ENCODE measurements around the gene OR2V1. TPM values are rescaled to one million over a fixed set of nuclear protein-coding genes. Genes with fewer than 3 reads are reported as not detected.
"Not testable (repeated sequence)": the region's sequence is repeated elsewhere in the genome, so short reads cannot be mapped to it uniquely, and the experiment has no call there.

The OR2V1 gene
- total RNA-seq: not detected
- not detected for polyA plus RNA-seq (ENCODE audit: insufficient read depth, low read depth, low replicate concordance)
- long read RNA-seq, donor 1: 0 reads
- long read RNA-seq, donor 2: 0 reads

DNA sequence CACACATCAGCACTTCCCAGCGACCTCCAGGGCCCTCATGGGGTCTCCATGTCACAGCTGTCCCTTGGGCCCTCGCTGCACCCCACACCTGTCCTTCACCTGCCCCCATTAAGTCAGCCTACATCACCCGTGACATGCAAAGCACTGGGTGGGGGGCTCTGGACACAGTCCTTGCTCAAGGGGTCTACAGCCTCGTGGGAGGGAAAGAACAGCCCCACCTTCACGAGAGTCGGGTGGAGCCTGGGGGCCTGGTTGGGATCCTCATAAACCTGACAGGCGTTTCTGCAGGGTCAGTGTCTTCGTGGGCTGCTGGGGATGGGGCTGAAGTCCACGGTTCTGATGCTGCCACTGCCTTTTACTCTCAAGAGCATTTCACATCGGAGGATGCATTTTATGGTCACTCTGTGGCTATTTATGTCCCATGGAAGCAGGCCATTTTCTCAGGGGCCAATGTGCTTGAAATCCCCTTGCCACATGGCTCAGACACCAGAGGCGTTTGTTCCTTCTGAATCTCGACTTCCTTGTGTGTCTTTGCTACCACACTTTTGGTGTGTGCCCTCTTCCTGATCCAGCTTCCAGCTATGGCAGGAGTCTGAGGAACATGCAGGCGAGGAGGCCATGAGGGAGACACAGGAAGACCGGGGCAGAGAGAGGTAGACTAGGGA lies at the start of gene OR2V1:
Gene OR2V1, minus strand, starts transcription at position 338 of the 665 bp plus-strand sequence. CDS start 5,865 bp downstream, outside the sequence.
- WGBS, 2 donors: 73 to 75% methylated on average over 14 of the region's 14 CpGs
- TF ChIP-seq POLR2A (IDR thresholded peaks at IDR 0.05) (no peak), CTCF (IDR thresholded peaks at IDR 0.05) (no peak)
- no peaks in the 10 kb centered on the region for H3K4me1 ChIP-seq
- H3K27me3 ChIP-seq: no peaks in the 10 kb centered on the region
- DNase-seq: no peak
- no peaks in the 10 kb centered on the region for H3K9me3 ChIP-seq
- H3K36me3 ChIP-seq (ENCODE audit: low read depth, missing control alignments): no peaks in the 10 kb centered on the region
- no peak within 1 kb of the TSS for H3K27ac ChIP-seq
- no peak within 1 kb of the TSS for H3K4me3 ChIP-seq
- intact Hi-C loops (cut with DNase I; ENCODE audit: low total_unique reads): no loop called here

DNA sequence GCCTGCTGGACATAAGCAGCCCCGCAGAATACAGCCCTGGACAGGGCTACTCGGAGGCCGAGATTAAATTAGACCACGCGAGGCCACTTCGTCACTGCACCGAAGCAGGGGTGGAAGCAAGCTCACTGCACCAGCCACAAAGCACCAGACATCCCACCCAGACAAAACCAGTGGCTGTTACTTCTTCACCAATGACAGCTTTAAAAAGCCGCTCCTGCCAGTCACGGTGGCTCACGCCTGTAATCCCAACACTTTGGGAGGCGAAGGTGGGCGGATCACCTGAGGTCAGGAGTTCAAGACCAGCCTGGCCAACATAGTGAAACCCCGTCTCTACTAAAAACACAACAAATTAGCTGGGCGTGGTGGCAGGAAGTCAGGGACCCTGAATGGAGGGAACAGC lies 46.6 kb upstream of the OR2V1 start:
- WGBS, 2 donors: 52 to 60% methylated on average over 14 of the region's 14 CpGs
- intact Hi-C loops (cut with DNase I; ENCODE audit: low total_unique reads); H3K27me3 ChIP-seq: not testable (repeated sequence)

GRCh38 chr5:181176254-181176952 lies 45.4 kb upstream of the OR2V1 start:
- Histone ChIP-seq H3K4me3 (no peak overlapping the region), H3K36me3 (ENCODE audit: low read depth, missing control alignments) (no peaks in the 10 kb centered on the region), H3K4me1 (no peaks in the 10 kb centered on the region), H3K27me3 (no peaks in the 10 kb centered on the region), H3K9me3 (no peaks in the 10 kb centered on the region), H3K27ac (no peak overlapping the region)
- no peak for DNase-seq
- WGBS, 2 donors: 53 to 64% methylated on average over 3 of the region's 3 CpGs
- no peak for TF ChIP-seq CTCF (IDR thresholded peaks at IDR 0.05)
- TF ChIP-seq POLR2A (IDR thresholded peaks at IDR 0.05): no peak
- intact Hi-C loops (cut with DNase I; ENCODE audit: low total_unique reads): no loop called here

More for the DNA sequence above, 46.6 kb upstream of the OR2V1 start:
- not testable (repeated sequence) for H3K27ac ChIP-seq; H3K9me3 ChIP-seq; H3K4me1 ChIP-seq; H3K36me3 ChIP-seq (ENCODE audit: low read depth, missing control alignments); H3K4me3 ChIP-seq; DNase-seq

GRCh38 chr5:181173420-181174342 lies 42.7 kb upstream of the OR2V1 start:
- 6% methylated on average over 44 to 50 of the region's 50 CpGs for WGBS, 2 donors
- H3K4me3 ChIP-seq: no peak overlapping the region
- no peak overlapping the region for H3K27ac ChIP-seq
- no peak for DNase-seq
- TF ChIP-seq POLR2A (IDR thresholded peaks at IDR 0.05) (no peak), CTCF (IDR thresholded peaks at IDR 0.05) (no peak)
- no peaks in the 10 kb centered on the region for H3K36me3 ChIP-seq (ENCODE audit: low read depth, missing control alignments)
- H3K4me1 ChIP-seq: no peaks in the 10 kb centered on the region
- no peaks in the 10 kb centered on the region for H3K9me3 ChIP-seq
- intact Hi-C loops (cut with DNase I; ENCODE audit: low total_unique reads): no loop called here
- H3K27me3 ChIP-seq: no peaks in the 10 kb centered on the region

GRCh38 chr5:181173027-181173419 lies 42.1 kb upstream of the OR2V1 start:
- H3K27ac ChIP-seq: no peak overlapping the region
- intact Hi-C loops (cut with DNase I; ENCODE audit: low total_unique reads): no loop called here
- H3K9me3 ChIP-seq: no peaks in the 10 kb centered on the region
- H3K4me1 ChIP-seq: no peaks in the 10 kb centered on the region
- no peaks in the 10 kb centered on the region for H3K27me3 ChIP-seq
- H3K4me3 ChIP-seq: no peak overlapping the region
- 12 to 13% methylated on average over 11 of the region's 11 CpGs for WGBS, 2 donors
- DNase-seq: peak; percentile 52
- no peaks in the 10 kb centered on the region for H3K36me3 ChIP-seq (ENCODE audit: low read depth, missing control alignments)
- TF ChIP-seq POLR2A (IDR thresholded peaks at IDR 0.05) (no peak), CTCF (IDR thresholded peaks at IDR 0.05) (no peak)

All from testis (tissue), 5 donors.